GM19468 (cell line): ENCODE measurements around the gene POLR1A.

ENCODE experiments used
- ATAC-seq: cut with Tn5 transposase; IDR thresholded peaks from one replicate; pipeline ENCODE4 v1.9.1; 2021; ENCODE audit warnings: mild to moderate bottlenecking, moderate library complexity, moderate number of reproducible peaks; ENCODE audit not compliant: unreplicated experiment; ENCODE audit errors: extremely low read depth

The POLR1A gene

DNA sequence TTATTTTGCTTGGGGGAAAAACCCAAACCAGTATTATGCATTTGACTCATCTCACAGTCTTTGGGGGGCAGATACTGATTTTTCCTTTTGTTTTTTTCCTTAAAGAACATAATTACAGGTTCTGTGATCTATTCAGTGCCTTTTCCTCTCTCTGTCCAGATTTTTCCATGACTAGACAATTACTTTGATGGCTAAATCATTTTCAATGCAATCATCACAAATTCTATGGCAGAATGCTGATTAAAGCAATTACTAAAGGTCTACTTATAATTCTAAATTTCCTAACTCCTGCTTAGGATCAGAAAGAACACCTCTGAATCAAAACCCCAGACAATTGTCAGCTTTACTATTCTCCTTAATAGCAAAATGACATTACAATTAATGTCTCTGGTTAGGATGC, 38.8 kb downstream of the POLR1A start:
- ATAC-seq: no peak

DNA sequence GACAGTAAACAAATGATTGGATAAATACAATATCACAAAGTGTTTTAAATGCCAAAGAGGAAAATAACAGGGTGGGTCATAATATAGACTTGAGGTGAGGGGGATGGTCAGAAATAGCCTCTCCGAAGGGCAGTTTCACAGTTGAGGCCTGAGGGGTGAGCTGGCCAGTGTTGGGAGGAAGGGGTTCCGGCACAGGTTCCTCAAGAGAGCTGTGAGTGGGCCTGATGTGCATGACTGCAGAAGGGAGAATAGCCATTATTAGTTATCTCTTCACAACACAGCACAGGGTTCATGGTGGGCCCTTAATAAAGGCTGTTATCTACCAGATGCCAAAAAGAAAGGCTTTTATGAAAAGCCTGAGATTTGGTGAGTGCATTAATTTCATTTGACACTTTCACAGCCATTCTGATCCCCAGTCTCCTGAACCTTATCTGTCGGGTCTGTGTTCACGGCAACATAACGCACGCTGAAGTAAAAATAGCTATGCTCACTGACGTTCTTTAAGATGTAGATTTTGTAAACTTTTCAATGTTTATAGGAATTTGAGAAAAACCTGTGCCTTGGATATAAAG, 39.6 kb downstream of the POLR1A start:
- no peak for ATAC-seq

DNA sequence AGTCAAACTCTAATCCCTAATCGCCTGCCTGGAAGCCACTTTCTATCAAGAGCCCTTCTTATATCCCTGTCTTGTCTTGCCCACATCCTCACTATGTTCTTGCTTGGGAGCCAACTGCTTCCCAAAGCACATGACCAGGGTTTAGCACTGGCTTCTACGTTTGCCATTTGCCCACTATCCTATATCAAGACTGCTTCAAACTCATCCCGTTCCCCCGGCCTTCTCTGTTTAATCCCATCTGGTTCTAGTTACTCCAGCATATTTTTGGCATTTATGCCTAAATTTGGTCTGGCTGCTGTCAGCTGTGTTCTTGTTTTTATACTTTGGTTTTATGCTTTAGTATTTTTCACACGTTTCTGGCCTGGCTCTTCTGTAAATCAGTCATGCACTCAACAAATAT, 40.2 kb downstream of the POLR1A start:
- no peak for ATAC-seq

DNA sequence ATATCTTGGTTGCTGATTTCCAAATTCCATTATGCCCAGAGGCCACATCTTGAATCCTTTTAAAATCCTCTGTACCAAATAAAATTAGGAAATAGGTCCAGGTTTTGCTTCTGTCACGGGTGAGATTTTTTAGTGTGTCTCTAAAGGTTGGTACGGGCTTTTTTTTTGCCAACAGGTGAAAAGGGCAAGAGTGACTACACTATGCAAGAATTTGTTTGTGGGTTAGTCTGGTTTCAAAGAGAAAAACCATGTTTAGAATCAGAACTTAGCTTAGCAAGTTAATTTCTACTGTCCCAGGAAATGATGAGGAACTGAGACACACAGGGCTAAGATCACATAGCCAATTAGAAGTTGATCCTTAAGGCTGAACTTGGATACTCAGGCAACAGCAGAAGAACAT, 41.7 kb downstream of the POLR1A start:
- ATAC-seq: no peak

DNA sequence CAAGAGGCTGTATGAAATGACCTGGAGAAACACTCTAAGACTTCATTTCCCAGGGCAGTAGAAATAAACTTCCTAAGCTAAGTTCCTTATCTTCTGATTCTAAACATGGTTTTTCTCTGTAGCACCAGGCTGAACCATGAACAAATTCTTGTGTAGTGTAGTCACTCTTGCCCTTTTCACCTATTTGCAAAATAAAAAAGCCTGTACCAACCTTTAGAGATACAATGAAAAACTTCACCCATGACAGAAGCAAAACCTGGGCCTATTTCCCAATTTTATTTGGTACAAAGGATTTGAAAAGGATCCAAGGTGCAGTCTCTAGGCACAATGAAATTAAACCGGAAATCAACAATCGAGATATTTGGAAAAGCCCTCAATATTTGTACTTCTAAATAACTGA, 43.6 kb downstream of the POLR1A start:
- no peak for ATAC-seq

- no peak for ATAC-seq
Measured at GRCh38 chr2:86056590-86057331, 48.9 kb downstream of the POLR1A start.

- no peak for ATAC-seq
Measured at GRCh38 chr2:86055314-86055713, 50.4 kb downstream of the POLR1A start.

- ATAC-seq: no peak
Measured at GRCh38 chr2:86054535-86055082, 51.1 kb downstream of the POLR1A start.

GRCh38 chr2:86053166-86053565, 52.5 kb downstream of the POLR1A start:
- no peak for ATAC-seq

GRCh38 chr2:86052676-86053075, 53.0 kb downstream of the POLR1A start:
- no peak for ATAC-seq

GRCh38 chr2:86052265-86052664, 53.4 kb downstream of the POLR1A start:
- ATAC-seq: no peak

GRCh38 chr2:86050301-86050700, 55.4 kb downstream of the POLR1A start:
- ATAC-seq: no peak

DNA sequence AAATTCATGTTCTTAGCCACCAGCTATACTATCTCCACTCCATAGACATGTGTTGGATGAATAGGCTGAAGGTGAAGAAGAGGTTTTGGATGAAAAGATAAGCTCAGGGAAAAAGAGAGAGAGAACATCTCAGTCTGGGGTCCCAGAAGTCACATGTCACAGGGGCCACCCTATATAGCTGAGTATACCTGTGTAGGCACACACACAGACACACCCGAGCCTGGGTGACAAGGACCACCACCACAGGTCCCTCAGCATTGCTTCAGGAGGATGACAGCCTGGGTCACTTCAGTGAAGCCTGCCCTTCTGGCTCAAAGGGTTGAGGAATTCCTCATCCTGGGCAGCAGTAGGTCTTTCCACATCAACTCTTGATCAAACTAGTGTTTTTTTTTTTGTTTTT, 56.2 kb downstream of the POLR1A start:
- no peak for ATAC-seq

- ATAC-seq: no peak
Measured at GRCh38 chr2:86048888-86049287, 56.8 kb downstream of the POLR1A start.

- no peak for ATAC-seq
Measured at GRCh38 chr2:86048383-86048701, 57.3 kb downstream of the POLR1A start.

DNA sequence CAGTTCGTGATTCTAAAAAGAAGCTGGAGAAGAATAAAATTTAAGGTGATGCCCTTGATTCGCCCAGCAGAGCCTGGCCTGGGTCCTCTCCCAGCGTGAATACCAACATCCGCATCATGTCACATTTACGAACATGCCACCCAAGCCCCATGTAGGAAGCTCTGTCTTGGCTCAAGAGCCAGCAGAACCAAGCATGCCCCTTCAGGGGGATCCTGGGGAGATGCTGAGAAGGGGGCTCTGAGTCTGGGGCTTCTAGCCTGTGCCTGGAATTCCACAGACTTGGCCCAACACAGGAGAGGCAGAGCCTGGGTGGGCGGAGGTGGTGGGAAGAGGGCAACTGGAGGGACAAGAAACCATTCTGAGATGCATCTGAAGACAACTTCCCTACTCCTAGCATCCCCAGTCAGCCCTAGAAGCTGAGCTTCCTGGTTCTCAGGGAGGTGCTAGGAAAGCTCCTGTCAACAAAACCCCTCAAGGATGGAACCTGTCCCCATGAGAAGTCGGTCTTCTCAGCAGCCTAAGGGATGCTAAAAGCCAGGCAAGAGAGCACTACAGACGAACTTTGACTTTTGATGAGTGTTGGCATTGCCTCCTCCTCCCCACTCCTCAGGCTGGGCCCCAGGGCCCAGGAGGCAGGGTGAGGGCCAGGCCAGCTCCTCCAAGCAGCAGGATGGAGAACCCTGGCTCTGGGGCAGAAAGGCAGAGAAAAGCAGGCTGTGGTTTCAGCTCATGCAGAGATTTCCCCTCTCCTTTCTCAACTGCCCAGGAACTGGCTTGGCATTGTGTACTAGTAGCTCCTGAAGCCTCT, 57.9 kb downstream of the POLR1A start:
- ATAC-seq: no peak

DNA sequence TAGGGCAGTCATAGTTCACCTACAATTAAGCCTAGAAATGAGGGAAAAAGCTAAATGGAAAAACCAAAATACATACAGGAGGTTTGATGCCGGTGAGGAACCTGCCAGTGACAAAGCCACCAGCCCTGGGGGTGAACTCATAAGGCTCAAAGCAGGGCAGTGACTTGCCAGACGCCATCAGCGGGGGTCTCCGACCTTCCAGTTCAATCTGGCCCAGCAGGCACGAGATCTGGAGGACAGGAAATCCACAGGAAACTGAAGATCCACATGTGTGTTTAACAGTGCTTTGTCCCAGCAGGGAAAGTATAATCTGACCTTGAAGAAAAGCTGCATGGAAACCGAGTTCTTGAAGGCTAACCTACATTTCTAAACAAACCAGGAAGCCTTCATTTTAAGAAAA, 60.1 kb downstream of the POLR1A start:
- ATAC-seq: no peak

GRCh38 chr2:86044614-86045013, 61.1 kb downstream of the POLR1A start:
- ATAC-seq: no peak

- ATAC-seq: no peak
Measured at GRCh38 chr2:86044045-86044444, 61.6 kb downstream of the POLR1A start.

DNA sequence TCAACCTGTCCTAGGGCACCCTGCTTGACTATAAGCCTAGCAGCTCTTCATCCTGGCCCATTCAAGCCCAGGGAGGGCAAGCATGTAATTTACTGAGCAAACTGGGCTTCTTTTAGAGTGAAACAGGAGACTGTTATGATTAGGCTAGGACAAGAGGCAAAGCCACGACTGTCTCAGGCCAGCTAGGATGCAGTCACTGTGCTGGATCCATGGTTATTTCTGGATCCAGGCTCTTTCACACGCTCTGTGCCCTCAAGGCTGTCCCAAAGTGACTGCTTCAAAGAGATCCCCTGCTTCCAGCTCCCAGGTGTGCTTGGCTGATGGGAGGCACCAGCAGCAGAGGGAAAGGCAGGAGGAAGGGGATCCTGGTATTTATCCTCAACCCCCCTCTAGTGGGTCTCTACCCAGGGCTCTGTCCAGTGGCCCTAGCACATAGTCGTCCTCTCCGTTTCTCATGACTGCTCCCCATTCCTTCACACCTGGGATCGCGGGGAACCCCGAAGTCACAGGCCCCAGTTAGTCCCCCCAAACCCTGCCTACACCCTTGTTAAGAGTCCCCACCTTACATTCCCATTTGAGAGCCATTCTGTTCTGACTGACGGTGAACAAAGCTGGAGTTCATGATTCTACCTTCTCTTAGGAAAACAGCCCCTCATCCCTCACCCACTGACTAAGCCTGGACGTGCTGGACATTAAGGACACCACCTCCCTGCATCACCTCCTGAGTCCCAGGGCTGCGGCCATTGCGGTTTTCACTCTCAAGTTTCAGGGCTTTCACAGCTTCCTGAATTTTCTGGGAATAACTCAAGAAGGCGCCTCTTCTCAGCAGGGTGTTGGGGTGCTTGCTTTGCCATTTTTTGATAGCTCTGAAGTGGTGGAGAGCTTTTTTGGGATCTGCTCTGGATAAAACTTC, 63.2 kb downstream of the POLR1A start:
- ATAC-seq: no peak
